HepG2 (cell line): ENCODE data around the gene SCAPER. TPM values are rescaled to one million over a fixed set of nuclear protein-coding genes. Genes with fewer than 3 reads are reported as not detected.

Experiments used
- ATAC-seq: fragments of 200-7000 bp; cut with Tn5 transposase; 3 replicates; pipeline ENCODE4 v1.9.1; 2020; ENCODE audit warnings: mild to moderate bottlenecking, moderate library complexity
- BruUV-seq: library from RNA; stranded (reverse); fragments of 400-500 nt; replicated peaks from 2 replicates; lab custom pipeline; 2021; lab: Mats Ljungman, UMichigan
- CTCF ChIA-PET: fragments of 300-600 bp; formaldehyde crosslinking; extraction: SDS; loops from one replicate; lab custom pipeline; 2021; ENCODE audit warnings: low total read pairs, inconsistent platforms, low intra/inter-chr PET ratio; lab: Yijun Ruan, JAX
- POLR2A ChIA-PET: fragments of 350-600 bp; sonication (Branson Sonifier 250); formaldehyde crosslinking; loops from one replicate; lab custom pipeline; 2020; ENCODE audit warnings: antibody characterized with exemption, inconsistent platforms; lab: Yijun Ruan, JAX
- DNase-seq: peaks from one replicate; pipeline ENCODE4 v3.0.0-alpha.2; 2015; ENCODE audit warnings: low spot score
- FAIRE-seq: peaks from 3 replicates; lab custom pipeline; 2011; peaks lifted over from hg19 to GRCh38; lab: Jason Lieb, UNC
- H2AFZ ChIP-seq: one replicate; pipeline ENCODE4 v1.6.1; 2011; ENCODE audit warnings: low read length, inconsistent platforms
- H3K27ac ChIP-seq: fragments of 300-600 bp; 3 replicates; pipeline ENCODE4 v1.8.0; 2011; ENCODE audit warnings: mixed run types, mild to moderate bottlenecking, mixed read lengths, low read length, inconsistent platforms; ENCODE audit not compliant: insufficient read depth; ENCODE audit errors: extremely low read length
- H3K27me3 ChIP-seq, 2 experiments: fragments of 200-600 bp in 1 of 2; 2 replicates in 1 of 2; 3 replicates in 1 of 2; pipeline versions ENCODE4 v1.6.0 to v1.8.0; 2011; ENCODE audit warnings: low read length in 2 of 2, mild to moderate bottlenecking in 2 of 2, moderate library complexity in 2 of 2, inconsistent platforms in 1 of 2; ENCODE audit not compliant: insufficient read depth in 2 of 2, control insufficient read depth in 1 of 2
- H3K36me3 ChIP-seq, 2 experiments: fragments of 200-600 bp in 1 of 2; replicated peaks in 1 of 2; 2 replicates in 1 of 2; 3 replicates in 1 of 2; pipeline versions ENCODE4 v1.5.1 to v1.8.0; 2011; ENCODE audit warnings: low read length in 2 of 2, inconsistent platforms in 1 of 2; ENCODE audit not compliant: insufficient read depth in 2 of 2, control insufficient read depth in 1 of 2
- H3K4me1 ChIP-seq: 2 replicates; pipeline ENCODE4 v1.5.1; 2012; ENCODE audit warnings: low read length, inconsistent platforms; ENCODE audit not compliant: insufficient read depth
- H3K4me2 ChIP-seq: 2 replicates; pipeline ENCODE4 v1.6.0; 2011; ENCODE audit warnings: low read depth, low read length, inconsistent platforms
- H3K4me3 ChIP-seq, 3 experiments: fragments of 200-600 bp in 1 of 3; sonication (generic), shearing (Covaris generic) in 1 of 3; replicated peaks in 1 of 3; 2 replicates each; pipeline ENCODE4 v1.5.1; 2011 to 2016; ENCODE audit warnings: low read length in 3 of 3, inconsistent platforms in 2 of 3, low read depth in 2 of 3, mild to moderate bottlenecking in 2 of 3, control low read depth in 1 of 3, mixed read lengths in 1 of 3; ENCODE audit not compliant: insufficient read depth in 1 of 3
- H3K79me2 ChIP-seq: one replicate; pipeline ENCODE4 v1.6.1; 2011; ENCODE audit warnings: low read length, inconsistent platforms; ENCODE audit not compliant: insufficient read depth
- H3K9ac ChIP-seq: 2 replicates; pipeline ENCODE4 v1.6.0; 2011; ENCODE audit warnings: mild to moderate bottlenecking, low read depth, low read length, inconsistent platforms; ENCODE audit not compliant: insufficient read depth
- H3K9me3 ChIP-seq: 2 replicates; pipeline ENCODE4 v1.5.1; 2012; ENCODE audit warnings: mild to moderate bottlenecking, low read length
- H4K20me1 ChIP-seq: 2 replicates; pipeline ENCODE4 v1.6.0; 2011; ENCODE audit warnings: inconsistent platforms, mild to moderate bottlenecking, low read length, moderate library complexity; ENCODE audit not compliant: insufficient read depth
- ARHGAP35 ChIP-seq: sonication (generic); formaldehyde crosslinking; IDR thresholded peaks from 2 replicates; pipeline ENCODE4 v1.9.0; 2022; ENCODE audit warnings: mild to moderate bottlenecking, inconsistent platforms, moderate library complexity, missing genetic modification reagents, borderline replicate concordance
- MIER2 ChIP-seq: IDR thresholded peaks from 2 replicates; pipeline ENCODE4 v1.6.1; 2016; ENCODE audit warnings: missing biosample characterization, missing genetic modification reagents
- MYC ChIP-seq: sonication (generic); formaldehyde crosslinking; IDR thresholded peaks from 2 replicates; pipeline ENCODE4 v1.9.0; 2021; ENCODE audit warnings: missing genetic modification reagents, borderline replicate concordance
- PRMT3 ChIP-seq: sonication (generic); formaldehyde crosslinking; IDR thresholded peaks from 2 replicates; pipeline ENCODE4 v1.8.1; 2022; ENCODE audit warnings: low read depth, mild to moderate bottlenecking, moderate library complexity, missing genetic modification reagents, borderline replicate concordance
- RBFOX2 ChIP-seq: fragments of 200-400 bp; formaldehyde crosslinking; IDR thresholded peaks from 2 replicates; pipeline ENCODE4 v1.6.1; 2017; ENCODE audit warnings: low read depth, mild to moderate bottlenecking, low read length
- SMARCE1 ChIP-seq: fragments of 450-650 bp; IDR thresholded peaks from 2 replicates; pipeline ENCODE4 v1.6.1; 2017; ENCODE audit warnings: borderline replicate concordance
- TSC22D2 ChIP-seq: sonication (generic); formaldehyde crosslinking; IDR thresholded peaks from 2 replicates; pipeline ENCODE4 v1.5.1; 2020; ENCODE audit warnings: missing genetic modification reagents, mild to moderate bottlenecking, borderline replicate concordance
- ZFYVE20 ChIP-seq: sonication (generic); formaldehyde crosslinking; IDR thresholded peaks from 2 replicates; pipeline ENCODE4 v1.8.0; 2023; ENCODE audit warnings: low read depth, mild to moderate bottlenecking, moderate library complexity, missing genetic modification reagents, borderline replicate concordance
- ZMYM4 ChIP-seq: sonication (generic); formaldehyde crosslinking; IDR thresholded peaks from 2 replicates; pipeline ENCODE4 v1.8.1; 2023; ENCODE audit warnings: mild to moderate bottlenecking, missing genetic modification reagents
- ZNF451 ChIP-seq: sonication (generic); formaldehyde crosslinking; IDR thresholded peaks from 2 replicates; pipeline ENCODE4 v1.5.0; 2020; ENCODE audit warnings: mild to moderate bottlenecking, missing genetic modification reagents
- ZNF570 ChIP-seq: sonication (generic); formaldehyde crosslinking; IDR thresholded peaks from 2 replicates; pipeline ENCODE4 v1.4.0; 2020; ENCODE audit warnings: mild to moderate bottlenecking, missing genetic modification reagents, borderline replicate concordance
- ZNF790 ChIP-seq: sonication (generic); formaldehyde crosslinking; IDR thresholded peaks from 2 replicates; pipeline ENCODE4 v1.8.0; 2022; ENCODE audit warnings: missing genetic modification reagents, mild to moderate bottlenecking, borderline replicate concordance
- ZSCAN9 ChIP-seq: IDR thresholded peaks from 2 replicates; pipeline ENCODE4 v1.6.1; 2016; ENCODE audit warnings: borderline replicate concordance
- WGBS: methylation state at CpG from one replicate; pipeline ENCODE4 v1.1.6; 2017; ENCODE audit warnings: low lambda C conversion rate; 5-methylcytosine and 5-hydroxymethylcytosine counted together
- in situ Hi-C: cut with HindIII; loops from 2 replicates; pipeline ENCODE4 v1.10.0; 2017; ENCODE audit warnings: low pct_unique_long_range_greater_than_20kb; ENCODE audit not compliant: extremely low pct_ligation_motif_present
- intact Hi-C: fragments of 100-400 bp; cut with micrococcal nuclease; formaldehyde crosslinking; loops from one replicate; pipeline ENCODE4 v1.10.0; 2022; ENCODE audit not compliant: unreplicated experiment
- polyA plus RNA-seq, 8 experiments: library from polyadenylated mRNA; depleted of rRNA in 3 of 8; stranded (reverse) in 7 of 8; unstranded in 1 of 8; fragments of >200 nt; fragmentation: Illumina TruSeq in 4 of 8; extraction: Trizol in 4 of 8; gene quantifications; 2 replicates each; pipeline versions ENCODE4 v1.2.1 to v1.2.3, GENCODE V29; 2011 to 2016; ENCODE audit warnings: low read depth in 4 of 8, missing spikeins in 1 of 8, mixed read lengths in 1 of 8; ENCODE audit not compliant: insufficient read depth in 1 of 8
- total RNA-seq, 5 experiments: library from RNA; depleted of rRNA; stranded (reverse); fragments of >200 nt; fragmentation: Illumina TruSeq; extraction: Trizol; gene quantifications; 2 replicates each; pipeline ENCODE4 v1.2.3, GENCODE V29; 2016; ENCODE audit warnings: low read depth in 1 of 5
- TF ChIP-seq, protein P1 (sequence below): sonication (generic); formaldehyde crosslinking; IDR thresholded peaks from 2 replicates; pipeline ENCODE4 v1.4.0; 2020; ENCODE audit warnings: missing genetic modification reagents
- TF ChIP-seq, protein P2 (sequence below): sonication (generic); formaldehyde crosslinking; conservative IDR thresholded peaks from 2 replicates; pipeline ENCODE4 v1.4.0; 2020; ENCODE audit warnings: missing genetic modification reagents
- TF ChIP-seq, protein P3 (sequence below): sonication (generic); formaldehyde crosslinking; IDR thresholded peaks from 2 replicates; pipeline ENCODE4 v1.5.0; 2020; ENCODE audit warnings: mild to moderate bottlenecking, missing genetic modification reagents, moderate library complexity

SCAPER gene
- total and polyA plus RNA-seq, 2 of the 13 experiments (the other 11 are each of a cell fraction or from before 2014, with no cell fraction given), result 4.3 to 10.5 TPM

DNA sequence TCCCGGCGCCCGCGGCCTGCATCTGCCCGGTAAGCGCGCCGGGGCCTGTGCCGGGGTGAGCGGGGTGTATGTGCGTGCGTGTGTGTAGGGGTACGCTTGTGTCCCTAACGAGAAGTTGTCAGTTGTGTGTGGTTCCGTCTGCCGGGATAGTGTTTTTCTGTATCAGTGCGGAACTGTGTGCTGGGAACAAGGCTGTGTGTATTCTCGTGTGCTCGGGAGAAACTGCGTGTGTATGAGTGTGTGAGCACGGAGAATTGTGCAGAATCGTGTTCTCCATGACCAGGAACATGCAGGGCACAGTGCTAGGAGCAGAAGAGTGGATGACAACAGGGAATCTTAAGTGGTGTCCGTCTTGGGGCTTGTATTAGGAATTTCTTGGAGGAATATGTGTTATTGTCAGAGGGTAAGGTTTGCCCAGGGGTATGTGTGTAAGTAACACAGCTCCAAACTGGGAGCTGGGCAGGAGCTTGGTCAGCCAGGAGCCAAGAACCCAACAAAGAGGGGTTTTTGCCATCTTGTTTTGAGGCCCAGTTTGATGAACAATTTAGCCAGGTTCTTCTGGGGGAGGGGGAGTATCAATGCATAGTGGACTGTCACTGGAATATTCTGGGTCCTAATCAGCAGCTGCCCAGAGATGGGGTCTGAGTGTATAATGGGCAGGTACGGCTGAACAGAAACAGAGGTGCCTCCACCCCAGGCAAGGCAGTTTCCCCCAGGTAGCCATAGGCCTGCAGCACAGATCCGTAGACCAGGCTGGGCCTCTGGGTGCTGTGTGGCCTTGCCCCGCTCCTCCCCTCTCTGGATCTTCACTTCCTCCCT lies 566.4 kb downstream of the SCAPER start (continued):
- peak; percentile 15; the same call in 1 of the 2 replicates for TF ChIP-seq PRMT3 (CRISPR knock-in tag)
- 0 out of 2 replicates have a peak, but pooled peaks have one; percentile 42 for TF ChIP-seq ZFYVE20
- no peak for TF ChIP-seq TSC22D2 (CRISPR knock-in tag)
- TF ChIP-seq ARHGAP35 (CRISPR knock-in tag), result no peak
- no peak for TF ChIP-seq ZSCAN9 (CRISPR knock-in tag)

DNA sequence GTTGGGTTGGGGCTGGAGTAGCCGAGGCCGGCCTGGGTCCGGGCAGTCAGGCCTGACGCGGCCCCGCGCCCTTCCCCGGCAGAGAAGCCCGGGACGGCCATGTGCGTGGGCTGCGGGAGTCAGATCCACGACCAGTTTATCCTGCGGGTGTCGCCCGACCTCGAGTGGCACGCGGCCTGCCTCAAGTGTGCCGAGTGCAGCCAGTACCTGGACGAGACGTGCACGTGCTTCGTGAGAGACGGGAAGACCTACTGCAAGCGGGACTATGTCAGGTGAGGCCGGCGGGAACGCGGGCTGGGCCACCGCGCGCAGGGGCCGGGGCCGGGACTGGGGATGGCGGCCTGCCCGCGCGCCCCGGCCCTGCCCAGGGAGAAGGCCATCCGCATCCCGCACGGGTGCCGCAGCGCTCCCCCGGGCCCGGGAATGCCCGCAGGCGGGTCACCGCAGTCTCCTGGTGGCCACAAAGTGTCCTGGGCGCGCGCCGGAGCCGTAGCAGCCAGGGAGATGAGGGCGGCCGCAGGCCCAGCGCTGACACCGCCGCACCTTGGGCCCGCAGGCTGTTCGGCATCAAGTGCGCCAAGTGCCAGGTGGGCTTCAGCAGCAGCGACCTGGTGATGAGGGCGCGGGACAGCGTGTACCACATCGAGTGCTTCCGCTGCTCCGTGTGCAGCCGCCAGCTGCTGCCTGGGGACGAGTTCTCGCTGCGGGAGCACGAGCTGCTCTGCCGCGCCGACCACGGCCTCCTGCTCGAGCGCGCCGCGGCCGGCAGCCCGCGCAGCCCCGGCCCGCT lies 567.2 kb downstream of the SCAPER start:
- in situ Hi-C loops (no loop called here), intact Hi-C loops (loop anchor here (5.0 to 10.0 kb wide), 3 partner anchors 36 to 529 kb away; no protein-coding TSS in a partner anchor)
- Histone ChIP-seq H2AFZ (peak overlapping the region; percentile 66), H3K27me3 (no peaks in the 10 kb centered on the region; a peak in 1 of 5 replicates), H4K20me1 (peaks cover 8% of the 10 kb centered on the region; the same call in 1 of the 2 replicates), H3K79me2 (peaks cover 31% of the 10 kb centered on the region), H3K27ac (peak overlapping the region; percentile 75), H3K4me3 (peak overlapping the region; percentile 77 to 93 (median 93)), H3K36me3 (peaks cover 6 to 19% of the 10 kb centered on the region in 2 experiments; a peak in 4 of 5 replicates), H3K4me2 (peak overlapping the region; percentile 95), H3K4me1 (peaks cover 43% of the 10 kb centered on the region), H3K9me3 (no peaks in the 10 kb centered on the region), H3K9ac (peak overlapping the region; percentile 84)
- 0% methylated on average over 5 of the region's 89 CpGs for WGBS
- ChIA-PET CTCF (no interaction called here), POLR2A (interaction anchor here (2.0 to 5.5 kb wide), 5 partner anchors 8 to 142 kb away, joined by 7 to 132 read pairs (median 15); partner anchors contain the start of gene ETFA)
- FAIRE-seq (no peak), ATAC-seq (peak; percentile 19), DNase-seq (no peak)
- BruUV-seq, result no TSS peak
- TF ChIP-seq ZNF451 (CRISPR knock-in tag), result peak; percentile 69; the same call in 1 of the 2 replicates
- TF ChIP-seq, protein P1, sequence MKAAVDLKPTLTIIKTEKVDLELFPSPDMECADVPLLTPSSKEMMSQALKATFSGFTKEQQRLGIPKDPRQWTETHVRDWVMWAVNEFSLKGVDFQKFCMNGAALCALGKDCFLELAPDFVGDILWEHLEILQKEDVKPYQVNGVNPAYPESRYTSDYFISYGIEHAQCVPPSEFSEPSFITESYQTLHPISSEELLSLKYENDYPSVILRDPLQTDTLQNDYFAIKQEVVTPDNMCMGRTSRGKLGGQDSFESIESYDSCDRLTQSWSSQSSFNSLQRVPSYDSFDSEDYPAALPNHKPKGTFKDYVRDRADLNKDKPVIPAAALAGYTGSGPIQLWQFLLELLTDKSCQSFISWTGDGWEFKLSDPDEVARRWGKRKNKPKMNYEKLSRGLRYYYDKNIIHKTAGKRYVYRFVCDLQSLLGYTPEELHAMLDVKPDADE, result peak; percentile 75; the same call in 1 of the 2 replicates
- TF ChIP-seq SMARCE1, result no peak
- TF ChIP-seq ZNF790 (CRISPR knock-in tag), result peak; percentile 78; the same call in 1 of the 2 replicates
- peak; percentile 67 for TF ChIP-seq RBFOX2
- TF ChIP-seq MYC (CRISPR knock-in tag), result peak; percentile 96
- peak; percentile 67 for TF ChIP-seq ZMYM4 (CRISPR knock-in tag)
- TF ChIP-seq, protein P2, sequence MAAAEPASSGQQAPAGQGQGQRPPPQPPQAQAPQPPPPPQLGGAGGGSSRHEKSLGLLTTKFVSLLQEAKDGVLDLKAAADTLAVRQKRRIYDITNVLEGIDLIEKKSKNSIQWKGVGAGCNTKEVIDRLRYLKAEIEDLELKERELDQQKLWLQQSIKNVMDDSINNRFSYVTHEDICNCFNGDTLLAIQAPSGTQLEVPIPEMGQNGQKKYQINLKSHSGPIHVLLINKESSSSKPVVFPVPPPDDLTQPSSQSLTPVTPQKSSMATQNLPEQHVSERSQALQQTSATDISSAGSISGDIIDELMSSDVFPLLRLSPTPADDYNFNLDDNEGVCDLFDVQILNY (CRISPR knock-in tag), result no peak
- 0 out of 2 replicates have a peak, but pooled peaks have one; percentile 26 for TF ChIP-seq MIER2
- TF ChIP-seq ZNF570 (CRISPR knock-in tag), result 0 out of 2 replicates have a peak, but pooled peaks have one; percentile 93
- TF ChIP-seq, protein P3, sequence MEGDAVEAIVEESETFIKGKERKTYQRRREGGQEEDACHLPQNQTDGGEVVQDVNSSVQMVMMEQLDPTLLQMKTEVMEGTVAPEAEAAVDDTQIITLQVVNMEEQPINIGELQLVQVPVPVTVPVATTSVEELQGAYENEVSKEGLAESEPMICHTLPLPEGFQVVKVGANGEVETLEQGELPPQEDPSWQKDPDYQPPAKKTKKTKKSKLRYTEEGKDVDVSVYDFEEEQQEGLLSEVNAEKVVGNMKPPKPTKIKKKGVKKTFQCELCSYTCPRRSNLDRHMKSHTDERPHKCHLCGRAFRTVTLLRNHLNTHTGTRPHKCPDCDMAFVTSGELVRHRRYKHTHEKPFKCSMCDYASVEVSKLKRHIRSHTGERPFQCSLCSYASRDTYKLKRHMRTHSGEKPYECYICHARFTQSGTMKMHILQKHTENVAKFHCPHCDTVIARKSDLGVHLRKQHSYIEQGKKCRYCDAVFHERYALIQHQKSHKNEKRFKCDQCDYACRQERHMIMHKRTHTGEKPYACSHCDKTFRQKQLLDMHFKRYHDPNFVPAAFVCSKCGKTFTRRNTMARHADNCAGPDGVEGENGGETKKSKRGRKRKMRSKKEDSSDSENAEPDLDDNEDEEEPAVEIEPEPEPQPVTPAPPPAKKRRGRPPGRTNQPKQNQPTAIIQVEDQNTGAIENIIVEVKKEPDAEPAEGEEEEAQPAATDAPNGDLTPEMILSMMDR (CRISPR knock-in tag), result peak; percentile 37; the same call in 1 of the 2 replicates
